Mesodermal cell (in vitro differentiated cells): ENCODE data around the gene PLTP.
"Not testable (repeated sequence)": the region's sequence is repeated elsewhere in the genome, so short reads cannot be mapped to it uniquely, and the experiment has no call there.

ENCODE experiments used
- H3K27ac ChIP-seq: 2 replicates; pipeline ENCODE4 v1.7.0; 2013; ENCODE audit warnings: mild to moderate bottlenecking, low read depth, low read length, moderate library complexity; ENCODE audit not compliant: severe bottlenecking
- H3K36me3 ChIP-seq: 2 replicates; pipeline ENCODE4 v1.7.1; 2013; ENCODE audit warnings: mild to moderate bottlenecking, low read length, moderate library complexity; ENCODE audit not compliant: control insufficient read depth, insufficient read depth
- H3K4me1 ChIP-seq: one replicate; pipeline ENCODE4 v1.7.1; 2013; ENCODE audit warnings: mild to moderate bottlenecking, low read length; ENCODE audit not compliant: insufficient read depth, control insufficient read depth, poor library complexity, severe bottlenecking
- H3K4me3 ChIP-seq: 2 replicates; pipeline ENCODE4 v1.7.0; 2013; ENCODE audit warnings: low read length, control low read depth, mild to moderate bottlenecking; ENCODE audit not compliant: insufficient read depth, poor library complexity, severe bottlenecking; ENCODE audit errors: extremely low read depth
- H3K9me3 ChIP-seq: 2 replicates; pipeline ENCODE4 v1.7.1; 2013; ENCODE audit warnings: mild to moderate bottlenecking, low read length, moderate library complexity; ENCODE audit not compliant: control insufficient read depth
- WGBS, 2 experiments: methylation state at CpG; one replicate each; pipeline ENCODE4 v1.1.5; 2013; ENCODE audit warnings: missing lambda C conversion rate in 2 of 2; ENCODE audit not compliant: insufficient coverage in 2 of 2; 5-methylcytosine and 5-hydroxymethylcytosine counted together

PLTP gene

GRCh38 chr20:45904583-45905504 lies 7.1 kb downstream of the PLTP start:
- WGBS, 2 experiments, result 90 to 94% methylated on average over 9 to 11 of the region's 16 CpGs
- no peaks in the 10 kb centered on the region for H3K4me1 ChIP-seq
- no peak overlapping the region for H3K4me3 ChIP-seq
- H3K36me3 ChIP-seq, result peaks cover 91% of the 10 kb centered on the region
- no peak overlapping the region for H3K27ac ChIP-seq
- no peaks in the 10 kb centered on the region for H3K9me3 ChIP-seq

DNA sequence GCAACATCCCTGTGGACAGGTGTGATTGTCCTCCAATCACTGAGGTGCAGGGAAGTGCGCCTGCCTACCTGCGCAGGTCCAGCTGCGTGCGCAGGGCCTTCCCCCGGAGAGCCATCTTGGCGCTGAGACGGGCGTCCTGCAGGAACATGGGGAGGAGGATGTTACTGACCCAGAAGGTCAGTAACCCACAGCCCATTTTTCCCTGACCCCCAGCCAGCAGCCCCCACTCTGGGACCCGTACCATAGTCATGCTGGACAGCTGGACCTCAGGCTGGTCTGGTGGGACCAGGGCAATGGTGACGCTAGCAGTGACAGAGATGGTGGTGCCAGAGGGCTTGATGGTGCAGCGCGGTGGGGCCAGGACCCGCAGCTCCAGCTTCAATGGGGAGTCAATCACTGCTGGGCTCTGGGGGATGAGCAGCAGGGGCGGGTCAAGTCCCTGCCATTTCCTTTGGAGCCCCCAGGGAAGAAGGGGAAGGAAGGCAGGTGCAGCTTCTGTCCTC lies 9.7 kb downstream of the PLTP start:
- peaks cover 87% of the 10 kb centered on the region for H3K36me3 ChIP-seq
- no peak overlapping the region for H3K4me3 ChIP-seq

GRCh38 chr20:45901332-45901731 lies 10.6 kb downstream of the PLTP start:
- H3K36me3 ChIP-seq, result peaks cover 82% of the 10 kb centered on the region
- not testable (repeated sequence) for H3K27ac ChIP-seq, H3K4me3 ChIP-seq, H3K4me1 ChIP-seq, H3K9me3 ChIP-seq
- 89 to 100% methylated on average over 4 to 6 of the region's 6 CpGs for WGBS, 2 experiments

More for the DNA sequence above, 9.7 kb downstream of the PLTP start:
- H3K27ac ChIP-seq, result no peak overlapping the region
- H3K9me3 ChIP-seq, result no peaks in the 10 kb centered on the region
- no peaks in the 10 kb centered on the region for H3K4me1 ChIP-seq
- WGBS, 2 experiments, result 94 to 97% methylated on average over 5 to 11 of the region's 14 CpGs

DNA sequence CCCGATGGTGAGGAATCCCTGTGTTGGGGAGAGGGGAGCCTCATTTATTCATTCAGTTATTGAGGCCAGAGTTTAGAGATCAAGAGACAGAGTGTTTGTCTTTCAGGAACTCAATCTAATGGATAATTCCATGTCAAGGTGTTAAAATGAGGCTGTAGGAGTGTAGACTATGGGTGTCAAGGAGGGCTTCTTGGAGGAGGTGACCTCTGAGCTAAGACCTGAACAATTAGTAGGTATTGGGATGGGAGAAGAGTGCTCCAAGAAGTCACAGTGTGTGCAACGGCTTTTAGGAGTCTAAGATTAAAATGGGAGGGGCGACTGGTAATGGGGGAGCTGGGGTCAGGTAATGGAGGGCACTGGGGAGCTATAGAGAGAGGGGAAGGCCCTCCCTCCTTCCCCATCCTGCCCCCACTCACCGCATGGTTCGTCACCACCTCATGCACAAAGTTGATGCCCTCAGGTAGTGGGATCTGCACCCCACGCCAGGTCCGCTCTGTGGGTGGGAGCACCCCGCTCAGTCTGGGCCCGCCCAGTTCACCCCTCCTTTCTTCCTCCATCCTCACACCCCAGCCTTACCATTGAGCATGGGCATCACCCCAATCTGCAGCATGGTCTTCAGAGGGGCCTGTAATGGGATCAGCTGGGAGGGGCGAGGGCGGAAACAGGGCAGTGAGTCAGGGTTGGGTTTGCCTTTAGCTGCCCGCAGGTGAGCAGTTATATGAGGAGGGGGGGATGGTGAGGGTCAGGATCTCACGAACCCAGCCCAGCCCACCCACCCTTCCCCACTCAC lies 12.7 kb downstream of the PLTP start:
- WGBS, 2 experiments, result 90 to 97% methylated on average over 2 to 3 of the region's 13 CpGs
- H3K4me3 ChIP-seq, result no peak overlapping the region
- H3K9me3 ChIP-seq, result no peaks in the 10 kb centered on the region
- peaks cover 66% of the 10 kb centered on the region for H3K36me3 ChIP-seq
- H3K27ac ChIP-seq, result no peak overlapping the region
- H3K4me1 ChIP-seq, result no peaks in the 10 kb centered on the region

DNA sequence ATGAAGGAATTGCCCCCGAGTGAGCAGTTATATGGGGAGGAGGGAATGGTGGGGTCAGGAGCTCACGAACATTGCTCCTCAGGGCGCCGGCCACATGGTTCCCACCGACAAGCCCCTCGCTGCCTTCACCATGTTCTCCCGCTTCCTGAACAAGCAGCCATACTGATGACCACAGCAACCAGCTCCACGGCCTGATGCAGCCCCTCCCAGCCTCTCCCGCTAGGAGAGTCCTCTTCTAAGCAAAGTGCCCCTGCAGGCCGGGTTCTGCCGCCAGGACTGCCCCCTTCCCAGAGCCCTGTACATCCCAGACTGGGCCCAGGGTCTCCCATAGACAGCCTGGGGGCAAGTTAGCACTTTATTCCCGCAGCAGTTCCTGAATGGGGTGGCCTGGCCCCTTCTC lies 13.7 kb downstream of the PLTP start:
- 86 to 90% methylated on average over 10 to 12 of the region's 12 CpGs for WGBS, 2 experiments
- Histone ChIP-seq H3K27ac (no peak overlapping the region), H3K4me1 (no peaks in the 10 kb centered on the region), H3K36me3 (peaks cover 66% of the 10 kb centered on the region), H3K4me3 (no peak overlapping the region), H3K9me3 (no peaks in the 10 kb centered on the region)

- peaks cover 64% of the 10 kb centered on the region for H3K36me3 ChIP-seq
These were observed 14.3 kb downstream of the PLTP start for GRCh38 chr20:45897692-45898091.

GRCh38 chr20:45897289-45897688 lies 14.7 kb downstream of the PLTP start:
- no peak overlapping the region for H3K4me3 ChIP-seq
- no CpG with 5 or more reads among the region's 2 CpGs for WGBS, 2 experiments
- no peak overlapping the region for H3K27ac ChIP-seq
- no peaks in the 10 kb centered on the region for H3K9me3 ChIP-seq
- peaks cover 60% of the 10 kb centered on the region for H3K36me3 ChIP-seq
- H3K4me1 ChIP-seq, result no peaks in the 10 kb centered on the region

More at GRCh38 chr20:45897692-45898091, 14.3 kb downstream of the PLTP start:
- H3K4me1 ChIP-seq, result no peaks in the 10 kb centered on the region
- WGBS, 2 experiments, result 85 to 96% methylated on average over 6 to 7 of the region's 7 CpGs
- no peak overlapping the region for H3K4me3 ChIP-seq
- H3K27ac ChIP-seq, result no peak overlapping the region
- no peaks in the 10 kb centered on the region for H3K9me3 ChIP-seq

GRCh38 chr20:45896641-45897161 lies 15.3 kb downstream of the PLTP start:
- no peak overlapping the region for H3K4me3 ChIP-seq
- H3K4me1 ChIP-seq, result no peaks in the 10 kb centered on the region
- H3K27ac ChIP-seq, result no peak overlapping the region
- H3K36me3 ChIP-seq, result peaks cover 54% of the 10 kb centered on the region
- 95% methylated on average over 14 of the region's 14 CpGs for WGBS, 2 experiments
- no peaks in the 10 kb centered on the region for H3K9me3 ChIP-seq

GRCh38 chr20:45894797-45895196 lies 17.2 kb downstream of the PLTP start:
- Histone ChIP-seq H3K9me3 (no peaks in the 10 kb centered on the region), H3K27ac (no peak overlapping the region), H3K36me3 (peaks cover 41% of the 10 kb centered on the region), H3K4me1 (no peaks in the 10 kb centered on the region), H3K4me3 (no peak overlapping the region)
- 97 to 100% methylated on average over 2 to 5 of the region's 12 CpGs for WGBS, 2 experiments

GRCh38 chr20:45893831-45894230 lies 18.1 kb downstream of the PLTP start:
- no peak overlapping the region for H3K4me3 ChIP-seq
- H3K9me3 ChIP-seq, result no peaks in the 10 kb centered on the region
- H3K4me1 ChIP-seq, result no peaks in the 10 kb centered on the region
- H3K36me3 ChIP-seq, result peaks cover 35% of the 10 kb centered on the region
- 87 to 93% methylated on average over 2 to 3 of the region's 4 CpGs for WGBS, 2 experiments
- no peak overlapping the region for H3K27ac ChIP-seq
